ENCODE measurements around the gene CEP112. TPM values are rescaled to one million over a fixed set of nuclear protein-coding genes. Genes with fewer than 3 reads are reported as not detected.

CEP112 gene
- total and polyA plus RNA-seq, 2 experiments from 2014 or later = 4.0 to 4.3 TPM

GRCh38 chr17:65751263-65751662 is 440.7 kb downstream of the CEP112 start:
- DNase-seq (ENCODE audit: low spot score) = no peak
- ATAC-seq = no peak
- Histone ChIP-seq H4K20me1 (replicated peaks; ENCODE audit: insufficient read depth) (no peaks in the 10 kb centered on the region), H3K36me3 (ENCODE audit: insufficient read depth) (no peaks in the 10 kb centered on the region), H3K27ac (ENCODE audit: low read depth) (no peak overlapping the region), H3K4me3 (no peak overlapping the region), H3K9me2 (ENCODE audit: insufficient read depth) (no peaks in the 10 kb centered on the region), H3K4me2 (no peak overlapping the region), H3K27me3 (ENCODE audit: insufficient read depth) (no peaks in the 10 kb centered on the region), H3K4me1 (ENCODE audit: insufficient read depth) (no peaks in the 10 kb centered on the region; the same call in 1 of the 2 replicates), H3K79me2 (replicated peaks; ENCODE audit: insufficient read depth) (no peaks in the 10 kb centered on the region), H3F3A (replicated peaks; ENCODE audit: low read depth) (no peaks in the 10 kb centered on the region), H2AFZ (no peak overlapping the region)
- Mint-ChIP-seq H3K27me3 (ENCODE audit: insufficient read depth, low read depth, poor library complexity) (peaks cover 2% of the 10 kb centered on the region), H3K36me3 (ENCODE audit: low read depth) (no peaks in the 10 kb centered on the region), H3K4me3 (no peak overlapping the region), H3K9me3 (no peaks in the 10 kb centered on the region), H3K27ac (no peak overlapping the region), H3K4me1 (peaks cover 7% of the 10 kb centered on the region; the same call in 2 of the 3 replicates)
- TF ChIP-seq ZNF462 (CRISPR knock-in tag; IDR thresholded peaks at IDR 0.05) = no peak
- TF ChIP-seq REST (IDR thresholded peaks at IDR 0.05; ENCODE audit: unreplicated experiment) = no peak
- TF ChIP-seq CTCF (conservative IDR thresholded peaks at IDR 0.05; ENCODE audit: low read depth in 2 of 2) = no peak
- TF ChIP-seq POLR2AphosphoS5 (IDR thresholded peaks at IDR 0.05; ENCODE audit: low read depth) = no peak
- no peak for TF ChIP-seq ETS1 (IDR thresholded peaks at IDR 0.05)
- TF ChIP-seq ZNF114 (CRISPR knock-in tag; IDR thresholded peaks at IDR 0.05) = no peak
- TF ChIP-seq ZNF331 (CRISPR knock-in tag; IDR thresholded peaks at IDR 0.05; ENCODE audit: low read depth) = no peak
- TF ChIP-seq EZH2 (IDR thresholded peaks at IDR 0.05; ENCODE audit: low read depth, unreplicated experiment) = no peak
- TF ChIP-seq CREB1 (CRISPR knock-in tag; IDR thresholded peaks at IDR 0.05; ENCODE audit: low read depth) = no peak
- no peak for TF ChIP-seq JUNB (IDR thresholded peaks at IDR 0.05; ENCODE audit: unreplicated experiment)
- TF ChIP-seq EZH2phosphoT487 (IDR thresholded peaks at IDR 0.05; ENCODE audit: unreplicated experiment) = no peak
- no peak for TF ChIP-seq STAT1 (IDR thresholded peaks at IDR 0.05; ENCODE audit: unreplicated experiment)
- no peak for TF ChIP-seq NANOG (IDR thresholded peaks at IDR 0.05; ENCODE audit: borderline replicate concordance)
